SK-N-SH treated with all-trans-retinoic acid at 6 μM for 48 hours (cell line): ENCODE measurements around the gene PIEZO1.

Experiments
- ATAC-seq: fragments of 200-7000 bp; cut with Tn5 transposase; 3 replicates; pipeline ENCODE4 v1.9.1; 2020; ENCODE audit warnings: mild to moderate bottlenecking, moderate library complexity
- ARNTL ChIP-seq: fragments of 450-650 bp; formaldehyde crosslinking; IDR thresholded peaks from 2 replicates; pipeline ENCODE4 v1.5.0; 2020; ENCODE audit warnings: low read depth, mild to moderate bottlenecking, moderate library complexity, borderline replicate concordance
- BACH2 ChIP-seq: fragments of 250-450 bp; sonication (Bioruptor Pico); IDR thresholded peaks from 2 replicates; pipeline ENCODE4 v1.9.0; 2021; ENCODE audit warnings: mild to moderate bottlenecking, borderline replicate concordance
- CREB5 ChIP-seq: fragments of 250-450 bp; sonication (Bioruptor Pico); IDR thresholded peaks from 2 replicates; pipeline ENCODE4 v1.5.1; 2020; ENCODE audit warnings: low read depth, mild to moderate bottlenecking, moderate library complexity
- CSDC2 ChIP-seq: fragments of 250-450 bp; sonication (Bioruptor Pico); IDR thresholded peaks from 2 replicates; pipeline ENCODE4 v1.5.0; 2020; ENCODE audit warnings: mild to moderate bottlenecking, moderate library complexity
- CSRNP3 ChIP-seq: fragments of 250-450 bp; sonication (Bioruptor Pico); IDR thresholded peaks from 2 replicates; pipeline ENCODE4 v1.5.1; 2021; ENCODE audit warnings: mild to moderate bottlenecking, moderate library complexity
- ESRRG ChIP-seq: fragments of 250-450 bp; sonication (Bioruptor Pico); IDR thresholded peaks from 2 replicates; pipeline ENCODE4 v1.6.1; 2021; ENCODE audit warnings: mild to moderate bottlenecking
- ISL1 ChIP-seq: fragments of 250-450 bp; sonication (Bioruptor Pico); IDR thresholded peaks from 2 replicates; pipeline ENCODE4 v2.1.2; 2022; ENCODE audit warnings: mild to moderate bottlenecking, moderate library complexity
- OSR1 ChIP-seq: fragments of 250-450 bp; sonication (Bioruptor Pico); IDR thresholded peaks from 2 replicates; pipeline ENCODE4 v1.8.0; 2022; ENCODE audit warnings: moderate library complexity, mild to moderate bottlenecking, inconsistent platforms
- PPARA ChIP-seq: fragments of 250-450 bp; sonication (Bioruptor Pico); IDR thresholded peaks from 2 replicates; pipeline ENCODE4 v1.5.0; 2020; ENCODE audit warnings: mild to moderate bottlenecking, borderline replicate concordance
- RARB ChIP-seq: fragments of 250-450 bp; sonication (Bioruptor Pico); IDR thresholded peaks from 2 replicates; pipeline ENCODE4 v1.8.0; 2021; ENCODE audit warnings: mild to moderate bottlenecking, moderate library complexity
- SNAI2 ChIP-seq: fragments of 250-450 bp; sonication (Bioruptor Pico); IDR thresholded peaks from 2 replicates; pipeline ENCODE4 v1.5.0; 2020; ENCODE audit warnings: mild to moderate bottlenecking, moderate library complexity
- TCF4 ChIP-seq: fragments of 250-450 bp; sonication (Bioruptor Pico); IDR thresholded peaks from 2 replicates; pipeline ENCODE4 v1.8.0; 2021; ENCODE audit warnings: mild to moderate bottlenecking, moderate library complexity, borderline replicate concordance
- TOX ChIP-seq: fragments of 250-450 bp; sonication (Bioruptor Pico); IDR thresholded peaks from 2 replicates; pipeline ENCODE4 v1.8.0; 2021; ENCODE audit warnings: mild to moderate bottlenecking, moderate library complexity, borderline replicate concordance
- TSHZ2 ChIP-seq: fragments of 250-450 bp; sonication (Bioruptor Pico); IDR thresholded peaks from 2 replicates; pipeline ENCODE4 v1.5.0; 2020; ENCODE audit warnings: mild to moderate bottlenecking, moderate library complexity
- ZFP3 ChIP-seq: fragments of 250-450 bp; sonication (Bioruptor Pico); IDR thresholded peaks from 2 replicates; pipeline ENCODE4 v1.5.0; 2020; ENCODE audit warnings: mild to moderate bottlenecking, moderate library complexity
- ZFP30 ChIP-seq: fragments of 450-650 bp; formaldehyde crosslinking; IDR thresholded peaks from 2 replicates; pipeline ENCODE4 v1.5.0; 2022; ENCODE audit warnings: mild to moderate bottlenecking, moderate library complexity
- ZNF565 ChIP-seq: fragments of 450-650 bp; formaldehyde crosslinking; conservative IDR thresholded peaks from 2 replicates; pipeline ENCODE4 v1.5.0; 2020; ENCODE audit warnings: low read depth, mild to moderate bottlenecking, moderate library complexity
- ZNF70 ChIP-seq: fragments of 450-650 bp; formaldehyde crosslinking; IDR thresholded peaks from 2 replicates; pipeline ENCODE4 v1.5.0; 2020; ENCODE audit warnings: mild to moderate bottlenecking, moderate library complexity
- ZNF8 ChIP-seq: fragments of 450-650 bp; formaldehyde crosslinking; IDR thresholded peaks from 2 replicates; pipeline ENCODE4 v1.5.0; 2020; ENCODE audit warnings: mild to moderate bottlenecking, moderate library complexity
- TF ChIP-seq, protein P1 (sequence below): fragments of 250-450 bp; sonication (Bioruptor Pico); IDR thresholded peaks from 2 replicates; pipeline ENCODE4 v1.8.0; 2020; ENCODE audit warnings: mild to moderate bottlenecking, moderate library complexity, borderline replicate concordance

Gene PIEZO1

DNA sequence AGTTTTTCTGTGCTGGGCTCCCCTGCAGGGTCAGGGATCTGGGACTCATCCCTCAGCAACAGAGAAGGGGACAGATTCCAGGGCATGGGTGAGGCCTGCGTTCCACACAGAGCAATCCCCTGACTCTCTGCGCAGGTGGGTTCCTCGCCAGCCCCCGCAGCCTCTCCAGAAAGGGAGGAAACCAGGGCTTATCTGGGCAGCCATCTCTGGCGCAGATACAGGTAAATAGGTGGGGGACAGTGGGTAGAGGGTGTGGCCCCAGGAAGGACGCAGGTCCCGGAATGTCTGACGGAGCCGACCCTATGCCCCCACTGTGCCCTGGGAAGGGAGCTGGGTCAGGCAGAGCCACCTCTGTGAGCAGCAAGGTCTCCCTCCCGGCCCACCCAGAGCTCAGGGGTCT, 23.2 kb downstream of the PIEZO1 start (continued):
- TF ChIP-seq, protein P1, sequence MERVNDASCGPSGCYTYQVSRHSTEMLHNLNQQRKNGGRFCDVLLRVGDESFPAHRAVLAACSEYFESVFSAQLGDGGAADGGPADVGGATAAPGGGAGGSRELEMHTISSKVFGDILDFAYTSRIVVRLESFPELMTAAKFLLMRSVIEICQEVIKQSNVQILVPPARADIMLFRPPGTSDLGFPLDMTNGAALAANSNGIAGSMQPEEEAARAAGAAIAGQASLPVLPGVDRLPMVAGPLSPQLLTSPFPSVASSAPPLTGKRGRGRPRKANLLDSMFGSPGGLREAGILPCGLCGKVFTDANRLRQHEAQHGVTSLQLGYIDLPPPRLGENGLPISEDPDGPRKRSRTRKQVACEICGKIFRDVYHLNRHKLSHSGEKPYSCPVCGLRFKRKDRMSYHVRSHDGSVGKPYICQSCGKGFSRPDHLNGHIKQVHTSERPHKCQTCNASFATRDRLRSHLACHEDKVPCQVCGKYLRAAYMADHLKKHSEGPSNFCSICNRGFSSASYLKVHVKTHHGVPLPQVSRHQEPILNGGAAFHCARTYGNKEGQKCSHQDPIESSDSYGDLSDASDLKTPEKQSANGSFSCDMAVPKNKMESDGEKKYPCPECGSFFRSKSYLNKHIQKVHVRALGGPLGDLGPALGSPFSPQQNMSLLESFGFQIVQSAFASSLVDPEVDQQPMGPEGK (CRISPR knock-in tag): no peak
- TF ChIP-seq ZFP30 (CRISPR knock-in tag): no peak

GRCh38 chr16:88761143-88761534, 23.9 kb downstream of the PIEZO1 start:
- TF ChIP-seq CSDC2 (CRISPR knock-in tag) (no peak), ZNF565 (CRISPR knock-in tag) (no peak), SNAI2 (no peak), ESRRG (CRISPR knock-in tag) (no peak), OSR1 (no peak), ZFP3 (CRISPR knock-in tag) (no peak), ZFP30 (CRISPR knock-in tag) (no peak), TSHZ2 (CRISPR knock-in tag) (no peak), TCF4 (CRISPR knock-in tag) (no peak), ISL1 (CRISPR knock-in tag) (no peak), ZNF70 (CRISPR knock-in tag) (no peak), CSRNP3 (CRISPR knock-in tag) (no peak), RARB (CRISPR knock-in tag) (no peak), ARNTL (CRISPR knock-in tag) (no peak), TOX (CRISPR knock-in tag) (no peak), CREB5 (no peak), ZNF8 (CRISPR knock-in tag) (no peak), BACH2 (CRISPR knock-in tag) (no peak)
- TF ChIP-seq, protein P1 (CRISPR knock-in tag): no peak
- no peak for ATAC-seq

DNA sequence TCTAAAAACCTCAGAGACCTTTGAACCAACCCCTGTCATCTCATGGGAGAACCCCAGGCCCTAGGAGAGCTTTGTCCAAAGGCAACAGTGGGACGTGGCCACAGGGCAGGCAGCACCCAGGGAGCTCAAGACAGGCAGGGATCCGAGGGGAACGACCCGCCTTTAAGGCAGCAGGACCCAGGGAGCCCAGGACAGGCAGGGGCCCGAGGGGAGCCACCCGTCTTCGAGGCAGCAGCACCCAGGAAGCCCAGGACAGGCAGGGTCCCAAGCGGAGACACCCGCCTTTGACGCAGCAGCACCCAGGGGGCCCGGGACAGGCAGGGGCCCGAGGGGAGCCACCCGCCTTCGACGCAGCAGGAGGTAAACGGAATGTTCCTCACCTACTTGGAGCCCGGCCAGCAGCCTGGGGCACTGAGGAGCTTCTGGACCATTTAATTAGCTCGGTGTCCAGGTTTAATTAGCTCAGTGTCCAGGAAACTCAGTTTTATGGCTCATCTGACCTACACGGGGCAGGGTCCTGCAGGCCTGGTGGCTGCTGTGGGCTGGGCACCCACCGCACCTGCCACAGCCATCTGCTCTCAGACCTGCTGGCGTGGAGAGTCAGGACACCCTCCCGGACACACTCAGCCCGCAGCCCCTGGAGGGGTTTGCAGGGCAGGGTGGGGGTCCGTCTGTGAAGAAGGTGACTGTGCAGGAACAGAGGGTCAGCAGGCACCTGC, 24.4 kb downstream of the PIEZO1 start:
- no peak for ATAC-seq
- no peak for TF ChIP-seq ISL1 (CRISPR knock-in tag)
- TF ChIP-seq ESRRG (CRISPR knock-in tag): no peak
- no peak for TF ChIP-seq ARNTL (CRISPR knock-in tag)
- no peak for TF ChIP-seq PPARA (CRISPR knock-in tag)
- TF ChIP-seq ZNF565 (CRISPR knock-in tag): no peak
- TF ChIP-seq CSRNP3 (CRISPR knock-in tag): no peak
